ENCODE measurements around the gene TMEM38B.

The TMEM38B gene

GRCh38 chr9:105694190-105694847 is at the start of gene TMEM38B:
TMEM38B (plus strand) TSS chr9:105694541; CDS start chr9:105694661, 120 bp downstream.
- peak; percentile 64 for DNase-seq (ENCODE audit: low spot score)

- DNase-seq (ENCODE audit: low spot score), result no peak
Observed at GRCh38 chr9:105646879-105647594, 47.3 kb upstream of the TMEM38B start.

GRCh38 chr9:105647595-105648349 is 46.6 kb upstream of the TMEM38B start:
- no peak for DNase-seq (ENCODE audit: low spot score)

GRCh38 chr9:105651806-105652205 is 42.5 kb upstream of the TMEM38B start:
- no peak for DNase-seq (ENCODE audit: low spot score)

- no peak for DNase-seq (ENCODE audit: low spot score)
Observed at GRCh38 chr9:105656131-105656921, 38.0 kb upstream of the TMEM38B start.

GRCh38 chr9:105658351-105658750 is 36.0 kb upstream of the TMEM38B start:
- DNase-seq (ENCODE audit: low spot score), result no peak

GRCh38 chr9:105661011-105661410 is 33.3 kb upstream of the TMEM38B start:
- DNase-seq (ENCODE audit: low spot score), result no peak

- DNase-seq (ENCODE audit: low spot score), result no peak
Observed at GRCh38 chr9:105662184-105663104, 31.9 kb upstream of the TMEM38B start, which contains the start of gene TAL2. TAL2 (plus strand) TSS chr9:105662457; CDS start chr9:105662497, 40 bp downstream.

GRCh38 chr9:105663914-105664313 is 30.4 kb upstream of the TMEM38B start:
- DNase-seq (ENCODE audit: low spot score), result no peak

- DNase-seq (ENCODE audit: low spot score), result no peak
Observed at GRCh38 chr9:105667867-105668266, 26.5 kb upstream of the TMEM38B start.

GRCh38 chr9:105670315-105670714 is 24.0 kb upstream of the TMEM38B start:
- no peak for DNase-seq (ENCODE audit: low spot score)

GRCh38 chr9:105670775-105671174 is 23.6 kb upstream of the TMEM38B start:
- no peak for DNase-seq (ENCODE audit: low spot score)

GRCh38 chr9:105672711-105673234 is 21.6 kb upstream of the TMEM38B start:
- no peak for DNase-seq (ENCODE audit: low spot score)

GRCh38 chr9:105673850-105674387 is 20.4 kb upstream of the TMEM38B start:
- DNase-seq (ENCODE audit: low spot score), result no peak

- DNase-seq (ENCODE audit: low spot score), result no peak
Observed at GRCh38 chr9:105676351-105676923, 17.9 kb upstream of the TMEM38B start.

GRCh38 chr9:105678163-105678562 is 16.2 kb upstream of the TMEM38B start:
- no peak for DNase-seq (ENCODE audit: low spot score)

GRCh38 chr9:105678781-105679180 is 15.6 kb upstream of the TMEM38B start:
- no peak for DNase-seq (ENCODE audit: low spot score)

- DNase-seq (ENCODE audit: low spot score), result no peak
Observed at GRCh38 chr9:105679257-105680022, 14.9 kb upstream of the TMEM38B start.

GRCh38 chr9:105681313-105681712 is 13.0 kb upstream of the TMEM38B start:
- DNase-seq (ENCODE audit: low spot score), result no peak
